Dendritic cell treated with granulocyte-macrophage colony-stimulating factor and Interleukin-4, amounts not matched to agents 40 ng/mL and 50 ng/mL, for 4 days (primary cell): ENCODE data around the gene ZNF709.
"Not testable (repeated sequence)": the region's sequence is repeated elsewhere in the genome, so short reads cannot be mapped to it uniquely, and the experiment has no call there.

Source experiments
- H3K27ac Mint-ChIP-seq: one replicate; pipeline ENCODE4 v1.8.0; 2022; ENCODE audit warnings: mild to moderate bottlenecking, mixed read lengths
- H3K27me3 Mint-ChIP-seq: one replicate; pipeline ENCODE4 v1.8.0; 2022; ENCODE audit warnings: mild to moderate bottlenecking, mixed read lengths
- H3K36me3 Mint-ChIP-seq: one replicate; pipeline ENCODE4 v1.8.0; 2022; ENCODE audit warnings: low read depth, mixed read lengths
- H3K4me1 Mint-ChIP-seq: one replicate; pipeline ENCODE4 v1.8.0; 2022; ENCODE audit warnings: low read depth, mixed read lengths
- H3K4me3 Mint-ChIP-seq: one replicate; pipeline ENCODE4 v1.8.0; 2022; ENCODE audit warnings: mild to moderate bottlenecking, moderate library complexity, mixed read lengths
- H3K9me3 Mint-ChIP-seq: one replicate; pipeline ENCODE4 v1.8.0; 2022; ENCODE audit warnings: mixed read lengths
- intact Hi-C: fragments of 100-400 bp; cut with micrococcal nuclease; formaldehyde crosslinking; loops from one replicate; pipeline ENCODE4 v1.15.0; 2022

Gene ZNF709

DNA sequence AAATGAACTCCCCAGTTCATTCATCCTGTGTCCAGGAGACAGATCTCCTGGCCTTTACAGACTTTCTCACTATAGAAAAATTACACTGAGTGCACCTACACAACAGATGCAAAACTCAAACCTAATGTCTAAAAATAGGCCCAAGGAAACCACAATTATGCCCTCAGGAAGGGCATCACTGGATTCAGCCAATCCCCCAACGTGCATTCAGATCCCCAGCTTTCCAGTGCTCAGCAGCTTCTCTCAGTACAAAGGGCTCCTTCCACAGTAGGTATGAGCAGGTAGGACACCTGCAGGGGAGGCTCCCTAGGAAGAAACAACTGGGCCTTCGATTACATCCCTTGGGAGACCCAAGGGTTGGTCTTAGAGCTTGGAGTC is 2.1 kb downstream of the ZNF709 start:
- Mint-ChIP-seq H3K27me3 (peaks cover 4% of the 10 kb centered on the region), H3K27ac (no peak overlapping the region), H3K4me3 (no peak overlapping the region), H3K9me3 (peaks cover 9% of the 10 kb centered on the region), H3K4me1 (peaks cover 31% of the 10 kb centered on the region), H3K36me3 (peaks cover 9% of the 10 kb centered on the region)
- intact Hi-C loops = no loop called here

DNA sequence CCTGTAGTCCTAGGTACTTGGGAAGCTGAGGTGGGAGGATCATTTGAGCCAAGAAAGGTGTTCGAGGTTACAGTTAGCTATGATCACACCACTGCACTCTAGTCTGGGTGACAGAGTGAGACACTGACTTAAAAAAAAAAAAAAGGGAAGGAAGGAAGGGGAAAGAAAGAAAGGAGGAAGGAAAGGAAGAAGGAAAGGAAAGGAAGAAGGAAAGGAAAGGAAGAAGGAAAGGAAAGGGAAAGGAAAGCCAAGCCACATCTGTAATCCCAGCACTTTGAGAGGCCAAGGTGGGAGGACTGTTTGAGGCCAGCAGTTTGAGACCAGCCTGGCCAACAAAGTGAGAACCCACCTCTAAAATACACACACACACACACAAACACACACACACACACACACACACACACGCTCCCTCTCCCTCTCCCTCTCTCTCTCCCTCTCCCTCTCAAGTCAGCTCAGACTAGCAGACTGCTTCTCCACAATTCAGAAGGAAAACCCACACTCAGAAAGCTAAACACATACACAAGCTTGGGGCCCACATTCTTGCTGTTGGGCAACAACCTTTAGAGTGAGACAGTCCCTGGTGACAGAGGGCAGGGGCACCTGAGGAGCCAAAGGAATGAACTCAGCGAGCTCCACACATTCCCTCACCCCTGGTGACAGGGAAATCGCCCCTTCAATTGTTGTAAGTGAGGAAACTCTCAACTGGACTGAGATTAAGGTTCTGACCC is 2.7 kb downstream of the ZNF709 start:
- H3K4me1 Mint-ChIP-seq = peaks cover 31% of the 10 kb centered on the region
- peaks cover 9% of the 10 kb centered on the region for H3K9me3 Mint-ChIP-seq
- no peak overlapping the region for H3K27ac Mint-ChIP-seq
- H3K27me3 Mint-ChIP-seq = peaks cover 4% of the 10 kb centered on the region
- peaks cover 9% of the 10 kb centered on the region for H3K36me3 Mint-ChIP-seq
- H3K4me3 Mint-ChIP-seq = no peak overlapping the region
- intact Hi-C loops = no loop called here

DNA sequence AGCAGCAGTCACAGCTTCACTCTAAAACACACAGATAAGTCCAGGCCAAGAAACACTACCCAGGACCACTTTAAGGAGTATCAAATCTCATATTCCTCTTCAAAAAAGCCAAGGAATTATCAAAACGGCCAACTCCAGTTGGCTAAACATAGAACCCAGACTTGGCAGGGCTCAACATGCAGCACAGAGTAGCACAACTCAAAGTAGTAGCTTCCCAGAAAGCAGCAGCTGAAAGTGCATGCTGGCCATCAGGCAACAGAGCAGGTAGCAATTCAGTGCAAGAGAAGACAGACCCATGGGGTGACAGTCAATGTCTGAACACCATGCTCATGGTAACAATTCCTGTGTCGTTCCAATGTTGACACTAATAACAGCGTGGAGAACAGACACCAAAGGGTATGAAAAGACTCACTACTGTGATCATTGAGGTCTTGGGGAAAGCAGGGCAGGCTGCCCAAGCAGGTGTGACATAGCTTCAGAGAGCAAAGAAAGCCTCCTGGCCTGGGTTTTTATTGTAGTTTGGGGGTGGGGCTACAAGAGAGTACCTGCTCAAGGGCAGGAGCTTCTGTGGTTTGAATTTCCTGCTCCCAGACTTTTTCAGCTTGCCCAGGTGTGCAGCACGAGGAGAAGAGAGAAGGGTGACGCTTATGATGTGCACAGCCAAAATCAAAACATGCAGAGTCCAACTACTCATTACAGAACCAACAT is 6.2 kb downstream of the ZNF709 start:
- H3K4me3 Mint-ChIP-seq = no peak overlapping the region
- intact Hi-C loops = no loop called here
- peaks cover 15% of the 10 kb centered on the region for H3K4me1 Mint-ChIP-seq
- H3K9me3 Mint-ChIP-seq = peaks cover 20% of the 10 kb centered on the region
- no peak overlapping the region for H3K27ac Mint-ChIP-seq
- no peaks in the 10 kb centered on the region for H3K27me3 Mint-ChIP-seq
- no peaks in the 10 kb centered on the region for H3K36me3 Mint-ChIP-seq

DNA sequence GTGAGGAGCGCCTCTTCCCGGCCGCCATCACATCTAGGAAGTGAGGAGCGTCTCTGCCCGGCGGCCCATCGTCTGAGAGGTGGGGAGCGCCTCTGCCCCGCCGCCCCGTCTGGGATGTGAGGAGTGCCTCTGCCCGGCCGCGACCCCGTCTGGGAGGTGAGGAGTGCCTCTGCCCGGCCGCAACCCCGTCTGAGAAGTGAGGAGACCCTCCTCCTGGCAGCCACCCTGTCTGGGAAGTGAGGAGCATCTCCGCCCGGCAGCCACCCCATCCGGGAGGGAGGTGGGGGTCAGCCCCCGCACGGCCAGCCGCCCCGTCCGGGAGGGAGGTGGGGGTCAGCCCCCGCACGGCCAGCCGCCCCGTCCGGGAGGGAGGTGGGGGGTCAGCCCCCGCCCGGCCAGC is 17.0 kb downstream of the ZNF709 start:
- H3K4me3 Mint-ChIP-seq, H3K27me3 Mint-ChIP-seq, H3K4me1 Mint-ChIP-seq, intact Hi-C loops, H3K27ac Mint-ChIP-seq: not testable (repeated sequence)
- Mint-ChIP-seq H3K9me3 (peaks cover 70% of the 10 kb centered on the region), H3K36me3 (peaks cover 33% of the 10 kb centered on the region)

DNA sequence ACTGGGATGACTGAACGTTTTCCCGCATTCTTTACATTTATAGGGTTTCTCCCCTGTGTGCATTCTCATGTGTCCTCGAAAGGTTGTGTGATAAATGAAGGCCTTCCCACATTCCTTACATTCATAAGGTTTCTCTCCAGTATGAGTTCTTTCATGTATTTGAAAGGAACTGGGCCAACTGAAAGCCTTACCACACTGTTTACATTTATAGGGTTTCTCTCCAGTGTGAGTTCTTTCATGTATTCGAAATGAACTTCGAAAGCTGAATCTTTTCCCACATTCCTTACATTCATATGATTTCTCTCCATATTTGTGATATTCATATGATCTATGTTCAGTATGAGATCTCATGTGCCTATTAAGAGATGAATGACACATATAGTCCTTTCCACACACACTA is 19.4 kb downstream of the ZNF709 start:
- intact Hi-C loops = no loop called here
- Mint-ChIP-seq H3K4me1 (no peaks in the 10 kb centered on the region), H3K27me3 (no peaks in the 10 kb centered on the region), H3K9me3 (peaks cover 70% of the 10 kb centered on the region), H3K36me3 (peaks cover 28% of the 10 kb centered on the region), H3K27ac (no peak overlapping the region), H3K4me3 (no peak overlapping the region)

DNA sequence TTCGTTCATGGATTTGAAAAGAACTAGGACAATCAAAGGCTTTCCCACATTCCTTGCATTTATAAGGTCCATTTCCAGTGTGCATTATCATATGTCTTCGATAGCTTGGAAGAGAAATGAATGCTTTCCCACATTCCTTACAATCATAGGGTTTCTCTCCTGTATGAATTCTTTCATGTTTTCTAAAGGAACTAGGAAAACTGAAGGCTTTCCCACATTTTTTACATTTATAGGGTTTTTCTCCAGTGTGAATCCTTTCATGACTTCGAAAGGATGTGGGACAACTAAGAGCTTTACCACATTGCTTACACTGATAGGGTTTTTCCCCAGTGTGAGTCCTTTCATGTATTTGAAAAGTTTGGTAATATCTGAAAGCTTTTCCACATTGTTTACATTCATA is 19.8 kb downstream of the ZNF709 start:
- no peaks in the 10 kb centered on the region for H3K27me3 Mint-ChIP-seq
- H3K36me3 Mint-ChIP-seq = peaks cover 23% of the 10 kb centered on the region
- peaks cover 70% of the 10 kb centered on the region for H3K9me3 Mint-ChIP-seq
- no peak overlapping the region for H3K4me3 Mint-ChIP-seq
- intact Hi-C loops = no loop called here
- H3K4me1 Mint-ChIP-seq = no peaks in the 10 kb centered on the region
- H3K27ac Mint-ChIP-seq = no peak overlapping the region

DNA sequence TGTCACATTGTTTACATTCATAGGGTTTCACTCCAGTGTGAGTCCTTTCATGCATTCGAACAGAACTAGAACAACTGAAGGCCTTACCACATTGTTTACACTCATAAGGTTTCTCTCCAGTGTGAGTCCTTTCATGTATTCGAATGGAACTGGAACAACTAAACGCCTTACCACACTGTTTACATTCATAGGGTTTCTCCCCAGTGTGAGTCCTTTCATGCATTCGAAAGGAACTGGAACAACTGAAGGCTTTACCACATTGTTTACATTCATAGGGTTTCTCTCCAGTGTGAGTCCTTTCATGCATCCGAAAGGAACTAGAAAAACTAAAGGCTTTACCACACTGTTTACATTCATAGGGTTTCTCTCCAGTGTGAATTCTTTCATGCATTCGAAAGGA is 20.5 kb downstream of the ZNF709 start:
- peaks cover 70% of the 10 kb centered on the region for H3K9me3 Mint-ChIP-seq
- H3K4me1 Mint-ChIP-seq, H3K27me3 Mint-ChIP-seq, H3K27ac Mint-ChIP-seq, intact Hi-C loops, H3K4me3 Mint-ChIP-seq: not testable (repeated sequence)
- peaks cover 22% of the 10 kb centered on the region for H3K36me3 Mint-ChIP-seq

DNA sequence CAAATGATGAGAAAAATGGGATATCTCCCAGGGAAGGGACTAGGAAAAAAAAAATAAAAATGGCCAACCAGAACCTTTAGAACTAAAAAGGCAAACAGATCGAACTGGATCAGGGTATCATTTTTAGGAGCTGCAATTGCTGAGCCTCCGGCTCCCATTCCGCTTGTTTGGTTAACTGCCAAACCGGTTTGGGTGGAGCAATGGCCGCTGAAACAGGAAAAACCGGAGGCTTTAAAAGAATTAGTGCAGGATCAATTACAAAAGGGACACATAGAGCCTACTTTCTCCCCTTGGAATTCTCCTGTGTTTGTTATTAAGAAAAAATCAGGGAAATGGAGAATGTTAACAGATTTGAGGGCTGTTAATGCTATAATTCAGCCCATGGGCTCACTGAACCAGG is 31.1 kb downstream of the ZNF709 start:
- intact Hi-C loops = no loop called here
- Mint-ChIP-seq H3K9me3 (peaks cover 77% of the 10 kb centered on the region), H3K4me1 (no peaks in the 10 kb centered on the region), H3K4me3 (no peak overlapping the region), H3K36me3 (no peaks in the 10 kb centered on the region), H3K27me3 (no peaks in the 10 kb centered on the region), H3K27ac (no peak overlapping the region)

DNA sequence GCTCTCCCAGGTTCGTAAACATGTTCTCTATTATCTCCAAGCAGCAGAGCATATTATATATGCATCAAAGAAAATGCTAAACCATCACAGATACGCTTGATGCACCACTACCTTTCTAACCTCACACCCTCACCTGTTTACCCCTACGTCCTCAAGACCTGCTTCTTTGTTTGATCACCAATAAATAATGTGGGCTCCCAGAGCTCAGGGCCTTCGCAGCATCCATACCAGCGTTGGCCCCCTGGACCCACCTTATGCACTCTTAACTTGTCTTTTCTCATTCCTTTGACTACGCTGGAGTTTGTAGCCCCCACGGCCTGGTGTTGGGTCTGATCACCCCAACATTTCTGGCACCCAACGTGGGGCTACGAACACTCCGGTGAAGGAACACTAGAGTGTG is 33.8 kb downstream of the ZNF709 start:
- Mint-ChIP-seq H3K4me3 (no peak overlapping the region), H3K27me3 (no peaks in the 10 kb centered on the region), H3K36me3 (no peaks in the 10 kb centered on the region), H3K27ac (no peak overlapping the region), H3K9me3 (peaks cover 82% of the 10 kb centered on the region), H3K4me1 (no peaks in the 10 kb centered on the region)
- intact Hi-C loops = no loop called here

DNA sequence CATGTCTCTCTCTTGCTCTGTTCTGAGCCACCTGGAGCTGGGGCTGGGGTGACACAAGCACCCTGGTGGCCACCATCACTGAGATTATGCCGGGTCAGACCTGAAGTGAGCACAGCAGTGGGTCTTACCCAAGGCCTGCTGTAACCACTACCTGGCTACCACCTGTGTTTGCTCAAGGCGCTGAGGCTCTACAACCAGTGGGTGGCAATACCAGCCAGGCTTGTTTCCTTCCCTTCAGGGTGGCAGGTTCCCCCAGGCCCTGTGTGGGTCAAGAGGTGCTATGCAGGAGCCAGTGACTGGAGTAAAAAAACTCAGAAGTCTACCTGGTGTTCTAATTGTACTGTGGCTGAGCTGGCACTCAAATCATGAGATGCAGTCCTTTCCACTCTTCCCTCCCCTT is 35.8 kb downstream of the ZNF709 start:
- Mint-ChIP-seq H3K27me3 (no peaks in the 10 kb centered on the region), H3K27ac (no peak overlapping the region), H3K36me3 (no peaks in the 10 kb centered on the region), H3K4me1 (no peaks in the 10 kb centered on the region), H3K4me3 (no peak overlapping the region), H3K9me3 (peaks cover 84% of the 10 kb centered on the region)
- intact Hi-C loops = no loop called here

DNA sequence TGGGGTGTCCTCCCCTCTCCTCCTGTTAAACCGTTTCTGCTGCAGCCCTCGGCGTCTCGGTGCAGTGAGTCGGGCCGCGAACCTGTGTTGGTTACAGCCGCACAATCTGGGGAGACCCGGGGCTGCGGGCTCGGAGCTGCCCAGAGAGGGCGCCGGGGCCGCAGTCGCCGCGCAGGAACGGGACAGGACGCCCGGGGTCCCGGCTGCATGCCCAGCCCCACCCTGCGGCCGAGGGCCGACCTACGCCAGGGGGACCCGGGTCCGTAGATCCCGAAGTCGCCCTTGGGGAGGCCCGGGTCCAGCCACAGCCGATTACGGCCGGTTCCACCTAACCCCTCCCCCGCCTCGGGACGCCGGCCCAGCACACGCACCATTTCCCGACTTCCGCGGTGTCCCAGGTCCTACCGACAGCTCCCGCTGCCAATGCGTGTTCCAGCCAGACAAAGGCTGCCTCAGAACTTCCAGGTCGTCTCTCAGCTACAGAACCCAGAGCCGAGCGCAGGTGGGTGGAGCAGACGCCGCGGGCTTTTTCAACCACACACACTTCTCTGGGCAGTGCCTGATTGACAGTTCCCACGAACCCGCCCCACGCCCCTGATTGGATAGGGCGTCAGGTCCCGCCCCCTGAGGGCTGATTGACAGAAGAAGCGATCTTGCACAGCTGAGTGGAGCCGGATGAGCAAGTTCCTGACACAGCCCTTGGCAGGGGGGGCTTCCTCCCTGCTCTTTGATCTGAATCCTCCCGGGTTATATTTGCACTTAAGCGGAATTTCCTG is 43.9 kb downstream of the ZNF709 start, which contains the start of gene ZNF443:
Gene ZNF443, minus strand, starts transcription at position 481 of the 776 bp plus-strand sequence. Its CDS starts 107 bp downstream, at position 374.
- H3K4me3 Mint-ChIP-seq = peak within 1 kb of the TSS; percentile 100
- H3K4me1 Mint-ChIP-seq = peaks cover 12% of the 10 kb centered on the region
- intact Hi-C loops = loop anchor here (2.0 kb wide), 2 partner anchors 44 to 146 kb away; partner anchors contain the start of genes ZNF44 and ZNF709

DNA sequence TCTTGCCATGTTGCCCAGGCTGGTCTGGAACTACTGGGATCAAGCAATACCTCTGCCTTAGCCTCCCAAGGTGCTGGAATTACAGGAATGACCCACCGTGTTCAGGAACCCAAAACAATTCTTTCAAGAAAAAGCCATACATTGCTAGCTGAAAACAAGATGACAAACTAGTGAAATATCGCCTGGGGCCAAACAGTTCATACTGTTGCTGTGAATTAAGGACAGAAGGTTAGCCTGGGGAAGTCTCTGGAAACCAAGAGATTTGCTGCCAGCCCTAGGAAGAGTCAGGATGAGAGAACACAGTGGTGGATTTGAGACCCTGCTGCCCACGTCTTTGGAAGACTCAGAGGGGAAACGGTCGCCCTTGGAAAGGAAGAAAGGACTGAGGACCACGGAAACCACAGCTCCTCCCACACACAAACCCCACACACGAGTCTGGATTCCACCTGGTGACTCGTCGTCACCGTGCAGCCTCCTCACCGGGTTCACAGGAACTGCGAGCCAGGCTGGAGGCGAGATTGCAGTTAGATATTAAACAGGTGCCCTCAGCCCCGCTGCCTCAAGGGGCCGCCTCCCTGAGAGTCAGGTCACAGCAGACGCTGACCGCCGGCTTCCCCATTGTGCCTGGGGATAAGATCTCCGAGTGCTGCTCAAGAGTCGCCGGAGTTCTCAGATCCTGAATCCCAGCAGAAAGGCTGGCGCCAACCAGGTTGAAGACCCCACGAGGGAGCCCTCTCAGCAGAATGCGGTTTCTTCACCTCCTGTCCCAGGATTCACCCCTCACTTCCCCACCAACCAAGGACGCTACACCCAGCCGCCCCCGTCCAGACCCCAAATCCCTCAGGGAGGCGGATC is 44.7 kb downstream of the ZNF709 start:
- peaks cover 41% of the 10 kb centered on the region for H3K9me3 Mint-ChIP-seq
- intact Hi-C loops = loop anchor here (2.0 kb wide), 2 partner anchors 45 to 145 kb away; partner anchors contain the start of genes ZNF44 and ZNF709
- peaks cover 23% of the 10 kb centered on the region for H3K36me3 Mint-ChIP-seq
- H3K4me3 Mint-ChIP-seq = peak overlapping the region; percentile 100
- peaks cover 12% of the 10 kb centered on the region for H3K4me1 Mint-ChIP-seq
- H3K27ac Mint-ChIP-seq = peak overlapping the region; percentile 89
- not testable (repeated sequence) for H3K27me3 Mint-ChIP-seq

More for the DNA sequence above, 43.9 kb downstream of the ZNF709 start, which contains the start of gene ZNF443:
- Mint-ChIP-seq H3K27ac (peak within 1 kb of the TSS; percentile 89), H3K27me3 (no peaks in the 10 kb centered on the region), H3K9me3 (peaks cover 36% of the 10 kb centered on the region), H3K36me3 (peaks cover 18% of the 10 kb centered on the region)

DNA sequence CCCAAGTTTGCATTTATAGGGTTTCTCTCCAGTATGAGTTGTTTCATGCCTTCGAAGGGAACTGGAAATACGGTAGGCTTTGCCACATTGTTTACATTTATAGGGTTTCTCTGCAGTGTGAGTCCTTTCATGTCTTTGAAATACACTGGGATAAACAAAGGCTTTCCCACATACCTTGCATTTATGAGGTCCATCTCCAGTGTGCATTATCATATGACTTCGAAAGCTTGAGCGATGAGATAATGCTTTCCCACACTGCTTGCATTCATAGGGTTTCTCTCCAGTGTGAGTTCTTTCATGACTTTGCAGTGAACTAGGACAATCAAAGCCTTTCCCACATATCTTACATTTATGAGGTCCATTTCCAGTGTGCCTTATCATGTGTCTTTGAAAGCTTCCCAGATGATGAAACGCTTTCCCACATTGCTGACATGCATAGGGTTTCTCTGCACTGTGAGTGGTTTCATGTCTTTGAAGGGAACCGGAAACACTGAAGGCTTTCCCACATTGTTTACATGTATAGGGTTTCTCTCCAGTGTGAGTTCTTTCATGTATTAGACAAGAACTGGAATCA is 53.8 kb downstream of the ZNF709 start:
- intact Hi-C loops, H3K4me1 Mint-ChIP-seq, H3K27ac Mint-ChIP-seq, H3K4me3 Mint-ChIP-seq, H3K27me3 Mint-ChIP-seq: not testable (repeated sequence)
- Mint-ChIP-seq H3K9me3 (peaks cover 79% of the 10 kb centered on the region), H3K36me3 (peaks cover 69% of the 10 kb centered on the region)
